ENCODE results near the gene FAM149B1.
"Not testable (repeated sequence)": the region's sequence is repeated elsewhere in the genome, so short reads cannot be mapped to it uniquely, and the experiment has no call there.

The FAM149B1 gene

GRCh38 chr10:73238990-73239566 is 71.2 kb downstream of the FAM149B1 start:
- DNase-seq, result no peak

GRCh38 chr10:73239908-73240307 is 72.0 kb downstream of the FAM149B1 start:
- DNase-seq, result no peak

GRCh38 chr10:73244866-73245477 is 77.1 kb downstream of the FAM149B1 start:
- peak; percentile 14 for DNase-seq

- DNase-seq, result peak; percentile 8
Measured at GRCh38 chr10:73246322-73246645, 78.4 kb downstream of the FAM149B1 start.

- DNase-seq, result peak; percentile 98
Measured at GRCh38 chr10:73246646-73247508, 79.0 kb downstream of the FAM149B1 start, which contains the start of gene DNAJC9. TSS of gene DNAJC9 (minus strand) at chr10:73247255. CDS start at chr10:73247189, 66 bp downstream.

- DNase-seq, result no peak
Measured at GRCh38 chr10:73247509-73248258, 79.8 kb downstream of the FAM149B1 start.

- no peak for DNase-seq
Measured at GRCh38 chr10:73248259-73248724, 80.4 kb downstream of the FAM149B1 start.

GRCh38 chr10:73251683-73252444 is 83.9 kb downstream of the FAM149B1 start:
- peak; percentile 1 for DNase-seq

- peak; percentile 95 for DNase-seq
Measured at GRCh38 chr10:73252445-73253224, 84.7 kb downstream of the FAM149B1 start, which contains the start of gene MRPS16. TSS of gene MRPS16 (minus strand) at chr10:73252644. CDS start at chr10:73252482, 162 bp downstream.

GRCh38 chr10:73253225-73253555 is 85.3 kb downstream of the FAM149B1 start:
- peak; percentile 21 for DNase-seq

- not testable (repeated sequence) for DNase-seq
Measured at GRCh38 chr10:73258612-73259011, 90.7 kb downstream of the FAM149B1 start.

GRCh38 chr10:73261362-73261995 is 93.6 kb downstream of the FAM149B1 start:
- DNase-seq, result no peak

GRCh38 chr10:73262105-73262730 is 94.3 kb downstream of the FAM149B1 start:
- DNase-seq, result no peak

- no peak for DNase-seq
Measured at GRCh38 chr10:73262880-73263555, 95.1 kb downstream of the FAM149B1 start.

GRCh38 chr10:73263693-73264347 is 95.9 kb downstream of the FAM149B1 start:
- peak; percentile 24 for DNase-seq

GRCh38 chr10:73264423-73264822 is 96.5 kb downstream of the FAM149B1 start:
- DNase-seq, result no peak

- no peak for DNase-seq
Measured at GRCh38 chr10:73281097-73281496, 113.2 kb downstream of the FAM149B1 start.

- DNase-seq, result no peak
Measured at GRCh38 chr10:73287441-73287840, 119.5 kb downstream of the FAM149B1 start.

GRCh38 chr10:73289958-73290357 is 122.0 kb downstream of the FAM149B1 start:
- DNase-seq, result no peak
